CD1c-positive myeloid dendritic cell (primary cell): ENCODE measurements around the gene BORCS6.

Source experiments
- DNase-seq: peaks from one replicate; pipeline ENCODE4 v3.0.0-alpha.2; 2016; ENCODE audit errors: extremely low spot score

BORCS6 gene

GRCh38 chr17:8210761-8211458 is 20.9 kb upstream of the BORCS6 start:
- no peak for DNase-seq

GRCh38 chr17:8209907-8210760 is 20.2 kb upstream of the BORCS6 start, which contains the start of gene AURKB:
AURKB (minus strand) TSS chr17:8210575; CDS start chr17:8210224, 351 bp downstream.
- peak; percentile 97 for DNase-seq

GRCh38 chr17:8206536-8206935 is 16.6 kb upstream of the BORCS6 start:
- DNase-seq, result no peak

GRCh38 chr17:8204761-8205555 is 15.0 kb upstream of the BORCS6 start:
- no peak for DNase-seq

GRCh38 chr17:8192070-8192815 is 2.3 kb upstream of the BORCS6 start:
- peak; percentile 85 for DNase-seq

GRCh38 chr17:8190506-8190905 is 526 bp upstream of the BORCS6 start:
- no peak for DNase-seq

GRCh38 chr17:8189041-8189710 is 804 bp downstream of the BORCS6 start:
- no peak for DNase-seq

GRCh38 chr17:8188263-8188839 is 1.6 kb downstream of the BORCS6 start:
- DNase-seq, result no peak

GRCh38 chr17:8187517-8188262 is 2.3 kb downstream of the BORCS6 start:
- peak; percentile 97 for DNase-seq

- DNase-seq, result peak; percentile 88
Measured at GRCh38 chr17:8186787-8187516, 3.0 kb downstream of the BORCS6 start.

- DNase-seq, result no peak
Measured at GRCh38 chr17:8186446-8186786, 3.6 kb downstream of the BORCS6 start.

- peak; percentile 85 for DNase-seq
Measured at GRCh38 chr17:8185582-8186445, 4.2 kb downstream of the BORCS6 start.

- DNase-seq, result no peak
Measured at GRCh38 chr17:8176998-8177731, 12.8 kb downstream of the BORCS6 start.

GRCh38 chr17:8176197-8176940 is 13.6 kb downstream of the BORCS6 start, which contains the start of gene TMEM107:
TMEM107 (minus strand) TSS chr17:8176380; CDS start chr17:8176286, 94 bp downstream.
- peak; percentile 93 for DNase-seq

GRCh38 chr17:8175795-8176196 is 14.2 kb downstream of the BORCS6 start:
- DNase-seq, result no peak

- DNase-seq, result no peak
Measured at GRCh38 chr17:8173871-8174322, 16.1 kb downstream of the BORCS6 start.
